ENCODE measurements around the gene PTPN1.

PTPN1 gene

DNA sequence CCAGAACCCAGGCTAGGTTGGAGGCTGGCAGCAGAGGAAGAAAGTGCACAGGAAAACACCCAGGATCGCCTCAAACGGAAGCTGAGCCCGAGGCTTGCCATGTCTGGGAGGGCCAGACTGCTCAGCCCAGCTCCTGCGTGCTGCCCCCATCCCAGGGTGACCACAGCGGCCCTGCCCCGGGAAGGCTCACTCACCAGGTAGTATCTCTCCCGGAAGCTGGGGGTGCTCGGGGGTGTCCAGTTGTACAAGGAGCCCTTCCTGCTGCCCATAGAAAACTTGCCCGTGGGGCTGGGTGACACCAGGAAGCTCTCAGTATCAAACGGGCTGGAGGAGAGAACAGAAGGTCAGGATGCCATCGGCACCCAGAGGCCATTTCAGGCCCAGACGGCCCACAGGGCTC, 94.3 kb downstream of the PTPN1 start:
- no peak overlapping the region for H3K4me3 Mint-ChIP-seq
- TF ChIP-seq CTCF (IDR thresholded peaks at IDR 0.05; ENCODE audit: unreplicated experiment in 3 of 3): no peak
- H3K27ac Mint-ChIP-seq: no peak overlapping the region
- peaks cover 8% of the 10 kb centered on the region for H3K27me3 Mint-ChIP-seq (ENCODE audit: low read depth)
- H3K36me3 Mint-ChIP-seq (ENCODE audit: low read depth): no peaks in the 10 kb centered on the region
- H3K9me3 Mint-ChIP-seq: no peaks in the 10 kb centered on the region
- H3K4me1 Mint-ChIP-seq: no peaks in the 10 kb centered on the region

DNA sequence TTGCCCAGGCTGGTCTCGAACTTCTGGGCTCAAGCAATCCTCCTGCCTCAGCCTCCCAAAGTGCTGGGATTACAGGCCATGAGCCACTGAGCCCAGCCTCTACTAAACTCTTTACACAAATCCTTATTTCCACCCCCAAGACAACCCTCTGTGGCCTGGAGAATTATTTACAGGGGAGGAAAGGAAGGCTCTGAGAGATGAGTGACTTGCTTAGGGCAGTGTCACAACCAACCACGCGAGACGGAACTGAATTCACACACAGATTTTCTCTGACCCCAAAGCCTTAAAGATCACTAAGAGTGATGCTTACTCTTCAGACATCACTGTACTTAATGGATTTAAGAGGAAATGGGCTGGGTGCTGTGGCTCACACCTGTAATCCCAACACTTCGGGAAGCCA, 95.0 kb downstream of the PTPN1 start:
- Mint-ChIP-seq H3K9me3 (no peaks in the 10 kb centered on the region), H3K36me3 (ENCODE audit: low read depth) (no peaks in the 10 kb centered on the region), H3K4me3 (no peak overlapping the region)

GRCh38 chr20:50607436-50607835, 97.3 kb downstream of the PTPN1 start:
- TF ChIP-seq CTCF (IDR thresholded peaks at IDR 0.05; ENCODE audit: unreplicated experiment in 3 of 3): no peak
- Mint-ChIP-seq H3K4me1 (no peaks in the 10 kb centered on the region), H3K36me3 (ENCODE audit: low read depth) (no peaks in the 10 kb centered on the region)

More for the DNA sequence above, 95.0 kb downstream of the PTPN1 start:
- Mint-ChIP-seq H3K27ac (no peak overlapping the region), H3K27me3 (ENCODE audit: low read depth) (peaks cover 4% of the 10 kb centered on the region), H3K4me1 (no peaks in the 10 kb centered on the region)
- no peak for TF ChIP-seq CTCF (IDR thresholded peaks at IDR 0.05; ENCODE audit: unreplicated experiment in 3 of 3)

GRCh38 chr20:50607850-50608749, 97.9 kb downstream of the PTPN1 start:
- Mint-ChIP-seq H3K4me3 (no peak overlapping the region), H3K9me3 (no peaks in the 10 kb centered on the region), H3K27me3 (ENCODE audit: low read depth) (no peaks in the 10 kb centered on the region), H3K27ac (no peak overlapping the region), H3K36me3 (ENCODE audit: low read depth) (no peaks in the 10 kb centered on the region), H3K4me1 (no peaks in the 10 kb centered on the region)
- no peak for TF ChIP-seq CTCF (IDR thresholded peaks at IDR 0.05; ENCODE audit: unreplicated experiment in 3 of 3)

More at GRCh38 chr20:50607436-50607835, 97.3 kb downstream of the PTPN1 start:
- Mint-ChIP-seq H3K27me3 (ENCODE audit: low read depth) (no peaks in the 10 kb centered on the region), H3K4me3 (no peak overlapping the region), H3K27ac (no peak overlapping the region), H3K9me3 (no peaks in the 10 kb centered on the region)

GRCh38 chr20:50608750-50609104, 98.5 kb downstream of the PTPN1 start:
- H3K9me3 Mint-ChIP-seq: no peaks in the 10 kb centered on the region
- TF ChIP-seq CTCF (IDR thresholded peaks at IDR 0.05; ENCODE audit: unreplicated experiment in 3 of 3): no peak
- no peaks in the 10 kb centered on the region for H3K36me3 Mint-ChIP-seq (ENCODE audit: low read depth)

More at GRCh38 chr20:50608750-50609104, 98.5 kb downstream of the PTPN1 start:
- Mint-ChIP-seq H3K27me3 (ENCODE audit: low read depth) (no peaks in the 10 kb centered on the region), H3K4me1 (no peaks in the 10 kb centered on the region), H3K4me3 (no peak overlapping the region), H3K27ac (no peak overlapping the region)

All from nephron (organoid).